GM04503 (cell line): ENCODE data around the gene HPCAL1.

Source experiments
- DNase-seq: peaks from one replicate; pipeline ENCODE4 v3.0.0-alpha.2; 2012; ENCODE audit warnings: low read depth

Gene HPCAL1

GRCh38 chr2:10303181-10303693 lies 533 bp downstream of the HPCAL1 start:
- DNase-seq = no peak

DNA sequence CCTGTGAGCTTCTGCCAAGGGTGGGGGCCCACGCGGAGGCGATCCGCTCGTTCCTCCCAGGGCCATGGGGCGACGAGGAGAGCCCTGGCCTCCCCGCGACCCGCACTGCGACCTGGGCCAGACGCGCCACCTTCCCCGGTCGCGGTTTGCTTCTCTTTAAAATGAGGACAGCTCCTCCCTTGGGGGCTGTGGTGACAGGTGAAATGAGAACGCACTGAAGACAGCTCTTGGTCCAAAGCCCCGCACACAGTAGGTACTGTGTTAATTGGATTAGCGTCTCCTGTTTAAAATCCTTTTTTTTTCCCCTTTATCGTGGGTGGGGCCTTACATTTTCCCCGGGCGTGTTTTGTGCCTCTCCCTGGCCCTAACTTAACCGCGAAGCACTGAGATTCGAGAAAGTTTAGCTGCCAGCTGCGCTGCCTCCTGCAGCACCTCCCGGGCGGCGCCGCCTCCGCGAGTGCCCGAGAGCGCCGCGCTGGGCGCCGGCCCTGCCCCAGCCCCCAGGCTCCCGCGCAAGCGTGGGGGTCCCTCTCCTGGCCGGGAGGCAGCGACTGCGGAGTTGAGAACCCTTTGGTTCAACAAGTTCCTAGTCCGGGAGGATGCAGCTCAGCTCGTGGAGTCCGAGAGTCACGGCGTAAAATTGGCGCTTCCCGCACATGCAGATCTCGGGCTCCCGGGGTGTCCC lies 1.1 kb downstream of the HPCAL1 start:
- DNase-seq = no peak

- DNase-seq = no peak
Measured at GRCh38 chr2:10304458-10305253, 2.0 kb downstream of the HPCAL1 start.

GRCh38 chr2:10305254-10305635 lies 2.5 kb downstream of the HPCAL1 start:
- no peak for DNase-seq

DNA sequence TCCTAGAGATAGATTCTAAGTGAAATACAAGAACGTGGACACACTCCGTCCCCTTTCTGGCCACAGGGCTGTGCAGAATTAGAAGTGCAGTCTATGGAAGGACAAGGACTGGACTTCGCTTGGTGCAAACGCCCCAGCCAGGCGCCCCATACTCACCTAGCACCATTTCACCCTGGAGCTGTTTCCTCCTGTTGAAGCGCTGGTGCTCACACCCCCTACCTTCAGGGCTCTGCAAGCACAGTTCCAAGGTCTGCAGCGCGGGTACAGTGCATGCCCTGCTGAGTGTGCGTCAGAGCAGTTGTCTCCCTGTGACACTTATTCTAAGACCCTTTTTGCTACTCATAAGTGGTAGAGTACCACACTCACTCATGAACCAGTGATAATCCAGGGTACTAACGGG lies 3.0 kb downstream of the HPCAL1 start:
- no peak for DNase-seq

GRCh38 chr2:10306901-10307463 lies 4.3 kb downstream of the HPCAL1 start:
- no peak for DNase-seq

- DNase-seq = no peak
Measured at GRCh38 chr2:10307561-10308156, 5.0 kb downstream of the HPCAL1 start.

GRCh38 chr2:10308866-10309265 lies 6.2 kb downstream of the HPCAL1 start:
- no peak for DNase-seq

DNA sequence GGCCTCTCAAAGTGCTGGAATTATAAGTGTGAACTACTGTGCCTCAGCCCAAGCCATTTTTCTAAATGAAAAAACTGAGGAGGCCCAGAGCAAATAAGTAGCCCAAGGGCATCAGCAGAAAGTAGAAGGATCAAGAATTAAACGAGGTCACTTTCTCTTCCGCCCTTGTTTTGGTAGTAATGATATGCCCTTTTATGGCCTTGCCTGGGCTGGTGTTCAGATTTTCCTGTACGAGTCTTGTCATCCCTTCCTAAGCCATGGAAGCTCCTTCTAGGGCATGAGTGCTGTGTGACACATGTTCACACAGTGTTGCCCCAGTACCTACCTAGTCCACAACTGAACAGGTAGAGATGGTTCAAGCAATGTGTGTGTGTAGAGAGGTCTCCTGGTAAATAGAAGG lies 6.6 kb downstream of the HPCAL1 start:
- DNase-seq = no peak

DNA sequence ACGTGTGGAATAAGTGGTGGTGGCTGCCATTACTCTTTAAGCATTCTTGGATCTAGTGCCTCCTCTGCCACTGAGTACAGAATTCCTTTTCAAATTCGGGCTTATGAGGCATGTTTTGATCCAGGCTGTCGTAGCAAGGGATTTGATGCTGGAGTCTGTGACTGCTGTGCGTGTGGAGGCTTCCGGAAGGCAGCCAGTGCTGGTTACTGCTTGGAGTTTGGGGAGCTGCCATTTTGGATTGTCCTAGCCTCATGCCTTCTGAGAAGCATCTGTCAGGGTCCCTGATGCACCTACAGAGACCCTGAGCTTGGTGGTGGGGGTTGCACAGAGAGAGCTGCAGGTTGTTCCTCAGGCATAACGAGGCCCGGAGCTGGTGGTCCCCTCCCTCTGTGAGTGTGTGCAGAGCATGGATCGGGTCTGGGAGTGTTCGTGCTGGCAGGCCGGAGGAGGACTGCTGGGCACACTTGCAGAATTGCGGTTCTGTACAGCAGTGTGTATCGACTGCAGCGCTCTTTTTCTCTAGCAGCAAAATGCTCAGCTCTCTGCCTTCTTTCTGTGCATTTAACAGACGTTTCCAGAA lies 7.7 kb downstream of the HPCAL1 start:
- no peak for DNase-seq

DNA sequence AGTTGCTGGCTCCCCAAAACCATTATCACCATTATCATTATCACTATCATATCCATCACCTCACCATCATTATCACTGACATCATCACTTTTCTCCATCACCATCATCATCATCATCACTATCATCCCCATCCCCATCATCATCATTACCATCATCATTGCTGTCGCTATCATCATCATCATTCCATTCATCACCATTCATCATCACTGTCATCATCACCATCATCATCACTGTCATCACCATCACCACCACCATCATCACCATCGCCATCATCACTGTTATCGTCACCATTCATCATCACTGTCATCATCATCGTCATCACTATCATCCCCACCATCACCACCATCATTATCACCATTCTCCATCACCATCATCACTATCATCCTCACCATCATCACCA lies 9.0 kb downstream of the HPCAL1 start:
- DNase-seq = no peak

- no peak for DNase-seq
Measured at GRCh38 chr2:10312437-10312957, 9.8 kb downstream of the HPCAL1 start.

DNA sequence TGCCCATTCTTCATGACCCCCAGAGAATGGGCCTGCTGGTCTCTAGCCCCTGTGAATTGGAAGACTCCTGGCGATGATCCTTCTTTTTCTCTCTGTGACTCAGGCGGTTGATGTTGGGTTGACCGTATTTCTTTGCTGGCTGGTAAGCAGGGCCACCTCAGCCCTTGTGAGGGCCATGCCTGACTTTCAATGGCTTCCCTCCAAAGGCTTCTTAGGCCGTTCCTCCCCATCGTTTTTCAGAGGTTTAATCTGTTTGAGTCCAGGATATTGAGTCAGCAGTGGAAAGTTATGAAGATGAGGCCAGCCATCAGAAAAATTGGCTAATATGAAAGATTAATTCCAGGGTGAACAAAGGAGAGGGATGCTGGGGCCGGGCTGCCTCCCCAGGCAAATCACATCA lies 13.6 kb downstream of the HPCAL1 start:
- DNase-seq = no peak

DNA sequence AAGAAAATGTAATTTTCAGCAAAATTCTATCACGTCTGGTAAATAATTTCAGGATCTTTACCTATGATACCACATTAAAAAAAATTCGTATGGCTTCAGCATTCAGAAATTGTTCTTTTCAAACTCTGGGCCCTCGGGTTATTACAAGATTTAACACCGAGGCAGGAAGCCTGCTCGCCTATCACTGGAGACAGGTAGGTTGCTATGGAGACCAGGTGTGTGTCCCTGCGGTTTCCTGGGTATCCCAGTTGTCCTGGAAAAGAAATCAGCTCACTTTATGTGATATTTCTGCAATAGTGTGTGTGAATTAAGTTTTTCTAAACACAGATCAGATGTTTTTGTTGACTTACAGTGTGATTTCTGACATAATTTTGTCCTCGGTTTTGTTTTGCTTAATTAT lies 14.2 kb downstream of the HPCAL1 start:
- no peak for DNase-seq

DNA sequence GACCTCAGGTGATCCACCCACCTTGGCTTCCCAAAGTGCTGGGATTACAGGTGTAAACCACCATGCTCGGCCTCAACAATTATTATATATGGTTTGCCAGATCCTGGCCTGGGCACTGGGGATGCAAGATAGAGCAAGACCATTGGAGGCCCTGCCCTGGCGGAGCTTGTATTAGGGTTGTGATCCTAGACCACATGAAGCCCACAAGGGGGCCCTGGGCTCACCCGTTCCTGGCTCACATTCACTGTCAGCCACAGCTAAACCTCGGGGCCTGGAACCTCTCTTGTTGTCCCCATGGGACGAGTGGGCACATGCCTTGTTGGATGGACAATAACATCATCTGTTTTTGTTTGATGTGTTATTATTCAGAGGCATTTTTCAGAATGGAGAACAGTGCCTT lies 14.9 kb downstream of the HPCAL1 start:
- no peak for DNase-seq

DNA sequence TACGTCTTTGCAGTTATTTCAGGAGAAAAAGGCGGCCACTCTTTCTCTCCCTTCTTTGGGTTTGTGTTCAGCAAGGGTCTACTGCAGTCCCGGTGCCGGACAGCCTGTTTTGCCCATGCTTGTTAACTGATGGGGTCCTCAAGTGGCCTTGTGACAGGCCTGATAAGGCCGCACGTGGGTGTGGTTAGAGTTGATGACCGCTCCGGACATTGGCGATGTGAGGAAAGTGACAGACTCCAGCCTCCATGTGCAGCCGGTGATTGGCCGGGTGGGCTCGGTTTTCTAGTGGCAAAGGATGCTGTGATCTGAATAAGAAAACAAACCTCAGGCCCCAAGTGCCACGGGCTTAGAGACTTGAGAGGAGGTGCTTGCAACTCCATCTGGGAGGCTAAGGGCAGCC lies 15.6 kb downstream of the HPCAL1 start:
- no peak for DNase-seq

DNA sequence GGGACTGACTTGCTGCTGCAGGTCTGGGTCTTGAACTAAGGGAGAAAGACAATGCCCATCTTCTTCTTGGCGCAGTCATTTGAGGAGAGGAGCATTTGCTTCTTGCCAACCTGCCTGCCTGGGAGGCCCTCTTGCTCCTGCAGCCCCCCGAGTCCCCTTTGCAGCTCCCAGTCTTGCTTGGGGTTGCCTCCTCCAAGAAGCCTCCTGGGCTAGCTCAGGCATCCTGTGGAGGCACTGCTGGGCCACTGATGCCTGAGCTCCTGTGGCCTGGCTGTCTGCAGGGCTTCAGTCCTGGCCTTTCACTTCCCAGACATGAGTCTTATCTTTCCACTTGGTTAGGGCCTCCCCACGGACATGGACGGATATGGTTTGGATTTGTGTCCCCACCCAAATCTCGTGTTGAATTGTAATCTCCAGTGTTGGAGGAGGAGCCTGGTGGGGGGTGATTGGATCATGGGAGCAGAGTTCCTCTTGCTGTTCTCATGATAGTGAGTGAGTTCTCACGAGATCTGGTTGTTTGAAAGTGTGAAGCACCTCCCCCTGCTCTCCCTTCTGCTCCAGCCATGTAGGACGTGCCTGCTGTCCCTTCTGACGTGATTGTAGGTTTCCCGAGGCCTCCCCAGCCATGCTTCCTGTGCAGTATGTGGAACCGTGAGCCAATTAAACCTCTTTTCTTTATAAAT lies 17.3 kb downstream of the HPCAL1 start:
- DNase-seq = no peak

DNA sequence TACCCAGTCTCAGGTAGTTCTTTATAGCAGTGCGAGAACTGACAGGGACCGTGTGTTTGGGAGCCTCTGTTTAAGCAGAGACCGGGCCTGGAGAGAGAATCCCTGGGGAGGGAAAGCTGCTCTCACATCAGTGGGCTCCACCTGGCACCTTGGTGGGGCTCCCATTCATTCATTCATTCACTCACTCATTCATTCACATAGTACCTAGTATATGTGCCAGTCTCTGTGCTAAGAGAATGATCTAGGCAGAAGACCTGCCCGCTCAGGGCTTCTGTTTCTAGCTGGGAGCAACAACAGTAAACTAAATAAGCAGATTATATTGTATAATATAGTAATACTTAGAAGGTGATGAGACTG lies 17.8 kb downstream of the HPCAL1 start:
- no peak for DNase-seq

GRCh38 chr2:10320933-10321332 lies 18.2 kb downstream of the HPCAL1 start:
- no peak for DNase-seq

DNA sequence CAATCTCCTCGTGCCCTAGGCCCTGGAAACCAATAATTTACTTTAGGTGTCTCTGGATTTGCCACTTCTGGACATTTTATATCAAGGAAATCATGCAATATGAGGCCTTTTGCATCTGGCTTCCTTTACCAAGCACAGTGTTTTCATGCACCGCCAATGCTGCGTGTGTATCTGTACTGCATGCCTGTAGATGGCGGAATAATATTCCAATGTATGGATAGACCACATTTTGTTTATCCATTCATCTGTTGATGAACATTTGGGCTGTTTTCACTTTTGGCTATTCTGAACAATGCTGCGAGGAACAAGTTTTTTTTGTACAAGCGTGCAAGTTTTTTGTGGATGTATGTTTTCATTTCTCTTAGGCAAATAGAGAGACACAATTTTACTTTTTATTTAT lies 18.9 kb downstream of the HPCAL1 start:
- no peak for DNase-seq

DNA sequence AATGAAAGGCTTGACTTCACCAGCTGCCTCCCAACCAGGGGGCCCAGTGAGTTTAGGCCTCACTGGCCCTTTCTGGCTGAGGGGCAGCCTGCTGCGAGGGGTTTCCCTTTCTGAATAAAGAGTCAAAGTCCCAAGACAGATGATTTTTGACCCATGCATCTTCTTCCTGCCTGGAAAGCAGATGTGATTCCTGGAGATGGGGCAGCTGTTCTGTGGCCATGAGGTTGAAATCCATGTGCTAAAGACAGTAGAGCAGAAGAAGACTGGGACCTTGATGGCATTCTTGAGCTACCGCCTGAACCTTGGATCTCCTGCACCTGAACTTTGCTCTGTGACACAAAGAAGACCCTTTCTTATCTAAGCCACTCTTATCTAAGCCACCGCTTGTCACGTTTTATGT lies 19.8 kb downstream of the HPCAL1 start:
- DNase-seq = no peak

- no peak for DNase-seq
Measured at GRCh38 chr2:10322973-10323372, 20.3 kb downstream of the HPCAL1 start.
